GM20431 (cell line): ENCODE results near the gene TRIM71.
"Not testable (repeated sequence)": the region's sequence is repeated elsewhere in the genome, so short reads cannot be mapped to it uniquely, and the experiment has no call there.

ENCODE experiments used
- in situ Hi-C: fragments of 300-500 bp; cut with MseI, MboI; formaldehyde crosslinking; loops from one replicate; pipeline ENCODE4 v1.15.0; 2020; ENCODE audit warnings: low sequenced_read_pairs; ENCODE audit not compliant: unreplicated experiment

TRIM71 gene

GRCh38 chr3:32913790-32914446, 96.1 kb downstream of the TRIM71 start:
- in situ Hi-C loops = no loop called here

- in situ Hi-C loops = no loop called here
Measured at GRCh38 chr3:32919920-32920319, 102.1 kb downstream of the TRIM71 start.

GRCh38 chr3:32922078-32922477, 104.3 kb downstream of the TRIM71 start:
- in situ Hi-C loops = no loop called here

GRCh38 chr3:32930161-32930560, 112.4 kb downstream of the TRIM71 start:
- in situ Hi-C loops = loop anchor here (10.0 kb wide), 1 partner anchor 195 kb away; no protein-coding TSS in a partner anchor

GRCh38 chr3:32931273-32931672, 113.5 kb downstream of the TRIM71 start:
- in situ Hi-C loops = loop anchor here (10.0 kb wide), 1 partner anchor 196 kb away; no protein-coding TSS in a partner anchor

- in situ Hi-C loops = loop anchor here (10.0 kb wide), 1 partner anchor 199 kb away; no protein-coding TSS in a partner anchor
Measured at GRCh38 chr3:32934150-32934742, 116.4 kb downstream of the TRIM71 start.

- in situ Hi-C loops = loop anchor here (10.0 kb wide), 1 partner anchor 203 kb away; no protein-coding TSS in a partner anchor
Measured at GRCh38 chr3:32937331-32937730, 119.5 kb downstream of the TRIM71 start.

GRCh38 chr3:32939531-32940284, 121.9 kb downstream of the TRIM71 start:
- in situ Hi-C loops = loop anchor here (10.0 kb wide), 1 partner anchor 205 kb away; no protein-coding TSS in a partner anchor

GRCh38 chr3:32940726-32941125, 122.9 kb downstream of the TRIM71 start:
- in situ Hi-C loops = no loop called here

GRCh38 chr3:32945136-32945535, 127.3 kb downstream of the TRIM71 start:
- in situ Hi-C loops = no loop called here

GRCh38 chr3:32945598-32945997, 127.8 kb downstream of the TRIM71 start:
- in situ Hi-C loops = not testable (repeated sequence)

GRCh38 chr3:32946973-32947788, 129.4 kb downstream of the TRIM71 start:
- in situ Hi-C loops = no loop called here
